Ovary (tissue), 9 donors: ENCODE measurements around the gene LIPG. TPM values are rescaled to one million over a fixed set of nuclear protein-coding genes. Genes with fewer than 3 reads are reported as not detected.

Source experiments
- DNase-seq, 5 donors: peaks; one replicate each; pipeline ENCODE4 v3.0.0-alpha.2; 2019 to 2020
- H3K27ac ChIP-seq, 2 donors: fragments of 200-600 bp; one replicate each; pipeline versions ENCODE4 v1.5.1 to v1.8.0; 2019 to 2022
- H3K27me3 ChIP-seq: fragments of 200-600 bp; one replicate; pipeline ENCODE4 v1.8.0; 2022
- H3K36me3 ChIP-seq: fragments of 200-600 bp; sonication (generic); one replicate; pipeline ENCODE4 v1.5.1; 2019
- H3K4me1 ChIP-seq: one replicate; pipeline ENCODE4 v1.8.1; 2013; ENCODE audit warnings: mild to moderate bottlenecking, moderate library complexity; ENCODE audit not compliant: insufficient read depth
- H3K4me3 ChIP-seq: fragments of 200-600 bp; sonication (generic); one replicate; pipeline ENCODE4 v1.5.1; 2017
- H3K9me3 ChIP-seq, 2 donors: fragments of 200-600 bp in 1 of 2; sonication (generic) in 1 of 2; one replicate each; pipeline versions ENCODE4 v1.5.1 to v1.8.1; 2013 to 2019; ENCODE audit warnings: mild to moderate bottlenecking in 1 of 2, moderate library complexity in 1 of 2
- CTCF ChIP-seq, 3 donors: fragments of 450-650 bp in 2 of 3; fragments of 200-600 bp in 1 of 3; IDR thresholded peaks; one replicate each; pipeline versions ENCODE4 v1.5.1 to v1.8.0; 2016 to 2022; ENCODE audit warnings: antibody characterized with exemption in 3 of 3, mild to moderate bottlenecking in 1 of 3
- EP300 ChIP-seq: sonication (generic); formaldehyde crosslinking; IDR thresholded peaks from one replicate; pipeline ENCODE4 v1.6.1; 2017; ENCODE audit warnings: antibody characterized with exemption
- POLR2A ChIP-seq: fragments of 450-650 bp; IDR thresholded peaks from one replicate; pipeline ENCODE4 v1.6.1; 2017; ENCODE audit warnings: antibody characterized with exemption, mild to moderate bottlenecking, moderate library complexity
- WGBS, 3 donors: extraction: QIAGEN DNeasy Blood & Tissue Kit in 1 of 3; methylation state at CpG; one replicate each; pipeline versions ENCODE4 v1.1.5 to v1.1.7; 2013 to 2017; 5-methylcytosine and 5-hydroxymethylcytosine counted together
- intact Hi-C, 4 donors: fragments of 100-400 bp; cut with DNase I; formaldehyde crosslinking; loops; one replicate each; pipeline versions ENCODE4 v1.11.0 to v1.15.1; 2022 to 2023
- polyA plus RNA-seq, 2 donors: library from polyadenylated mRNA; stranded (reverse); fragments of 200-250 nt in 1 of 2; fragments of 350-450 nt in 1 of 2; fragmentation: Illumina TruSeq in 1 of 2; extraction: RNeasy Lipid Tissue Mini Kit (QIAGEN cat#74804) in 1 of 2; gene quantifications; one replicate each; pipeline ENCODE4 v1.2.3, GENCODE V29; 2013 to 2014
- total RNA-seq, 7 donors: library from RNA; depleted of rRNA in 2 of 7; stranded (reverse); fragments of >200 nt in 2 of 7; fragmentation: NEBNext Ultra II Directional in 3 of 7; extraction: Animal tissue kit (Norgen Biotek cat#: 25700) in 3 of 7; gene quantifications; one replicate each; pipeline versions ENCODE4 v1.1.0 to v1.2.4, GENCODE V29; 2016 to 2023
- donor health status: DM: no; HTN: no; CAD: no; lungs with moderate emphysema.
- donor health status: DM: no; HTN: no; CAD: no.
- donor health status: Bipolar disorder and iron deficiency.
- donor health status: DM: yes; HTN: yes; CAD: no.
- donor health status: DM: no; HTN: no; CAD: no.
- donor health status: DM: yes; HTN: yes; CAD: no.

The LIPG gene
- total and polyA plus RNA-seq, 9 donors, result 0.23 to 3.9 (median 0.60) TPM; not detected in 1

GRCh38 chr18:49630246-49630699, 68.4 kb downstream of the LIPG start:
- Histone ChIP-seq H3K27me3 (no peaks in the 10 kb centered on the region), H3K4me3 (no peak overlapping the region), H3K27ac (no peak overlapping the region), H3K36me3 (no peaks in the 10 kb centered on the region), H3K9me3 (no peaks in the 10 kb centered on the region), H3K4me1 (peaks cover 5% of the 10 kb centered on the region)
- DNase-seq, result no peak
- intact Hi-C loops, result no loop called here
- no peak for TF ChIP-seq POLR2A

- Histone ChIP-seq H3K27ac (no peak overlapping the region), H3K4me3 (no peak overlapping the region), H3K4me1 (peaks cover 5% of the 10 kb centered on the region), H3K9me3 (no peaks in the 10 kb centered on the region), H3K36me3 (no peaks in the 10 kb centered on the region), H3K27me3 (no peaks in the 10 kb centered on the region)
- no peak for DNase-seq
- TF ChIP-seq CTCF (IDR thresholded peaks at IDR 0.05), result no peak
- TF ChIP-seq EP300, result no peak
- TF ChIP-seq POLR2A, result no peak
- intact Hi-C loops, result no loop called here
- 92 to 93% (median 93%) methylated on average over 12 of the region's 12 CpGs for WGBS, 3 donors
These were observed 69.4 kb downstream of the LIPG start for GRCh38 chr18:49631146-49631866.

- no peaks in the 10 kb centered on the region for H3K9me3 ChIP-seq
- no peaks in the 10 kb centered on the region for H3K36me3 ChIP-seq
- 50 to 65% (median 65%) methylated on average over 10 of the region's 10 CpGs for WGBS, 3 donors
- intact Hi-C loops, result no loop called here
- H3K4me3 ChIP-seq, result no peak overlapping the region
- TF ChIP-seq POLR2A (no peak), EP300 (no peak), CTCF (IDR thresholded peaks at IDR 0.05) (no peak)
- H3K27me3 ChIP-seq, result no peaks in the 10 kb centered on the region
- no peak for DNase-seq
- H3K4me1 ChIP-seq, result peaks cover 5% of the 10 kb centered on the region
- no peak overlapping the region for H3K27ac ChIP-seq
These were observed 70.7 kb downstream of the LIPG start for GRCh38 chr18:49632588-49632987.

- Histone ChIP-seq H3K36me3 (no peaks in the 10 kb centered on the region), H3K9me3 (no peaks in the 10 kb centered on the region), H3K27me3 (no peaks in the 10 kb centered on the region), H3K4me3 (no peak overlapping the region), H3K4me1 (no peaks in the 10 kb centered on the region), H3K27ac (no peak overlapping the region)
- intact Hi-C loops, result no loop called here
- no peak for DNase-seq
- TF ChIP-seq CTCF (IDR thresholded peaks at IDR 0.05) (no peak), POLR2A (no peak), EP300 (no peak)
- WGBS, 3 donors, result 66 to 76% (median 69%) methylated on average over 4 of the region's 4 CpGs
These were observed 76.4 kb downstream of the LIPG start for GRCh38 chr18:49638209-49638785.

- DNase-seq, result no peak
- Histone ChIP-seq H3K4me3 (no peak overlapping the region), H3K36me3 (no peaks in the 10 kb centered on the region), H3K27ac (no peak overlapping the region), H3K27me3 (no peaks in the 10 kb centered on the region), H3K4me1 (no peaks in the 10 kb centered on the region), H3K9me3 (no peaks in the 10 kb centered on the region)
- TF ChIP-seq POLR2A (no peak), EP300 (no peak), CTCF (IDR thresholded peaks at IDR 0.05) (no peak)
- 96 to 98% (median 96%) methylated on average over 8 of the region's 8 CpGs for WGBS, 3 donors
- intact Hi-C loops, result no loop called here
These were observed 77.2 kb downstream of the LIPG start for GRCh38 chr18:49638891-49639557.
